Left colon (tissue), 2 donors: Measurements from ENCODE around the gene APOC1. TPM values are rescaled to one million over a fixed set of nuclear protein-coding genes. Genes with fewer than 3 reads are reported as not detected.
"Not testable (repeated sequence)": the region's sequence is repeated elsewhere in the genome, so short reads cannot be mapped to it uniquely, and the experiment has no call there.

ENCODE experiments used
- ATAC-seq: fragments of 200-7000 bp; cut with Tn5 transposase; one replicate; pipeline ENCODE4 v1.9.1; 2020; ENCODE audit warnings: mild to moderate bottlenecking, moderate library complexity
- DNase-seq, 2 donors: peaks; one replicate each; pipeline ENCODE4 v3.0.0-alpha.2; 2020
- intact Hi-C, 2 donors: fragments of 100-400 bp; cut with DNase I in 1 of 2; cut with micrococcal nuclease in 1 of 2; formaldehyde crosslinking; loops; one replicate each; pipeline versions ENCODE4 v1.11.2 to v1.14.0; 2022; cut with DNase I, micrococcal nuclease
- long read RNA-seq: library from polyadenylated mRNA; unstranded; transcript quantifications from one replicate; pipeline ENCODE4 v2.0.0, GENCODE V29; 2021
- total RNA-seq, 2 donors: library from RNA; stranded (reverse); fragmentation: NEBNext Ultra II Directional; extraction: Animal tissue kit (Norgen Biotek cat#: 25700); gene quantifications; one replicate each; pipeline ENCODE4 v1.2.1, GENCODE V29; 2021
- donor health status: DM: no; HTN: no; CAD: no.
- donor health status: DM: yes; HTN: yes; CAD: no.

APOC1 gene
- 10 to 100 TPM in 1 of 2 donors, 1 to 10 TPM in 1; 2.8 to 23.8 TPM for total RNA-seq
- long read RNA-seq, partial matches to known transcripts = 0 of 3 reads
- long read RNA-seq, other reads (novel, unspliced or antisense) = 1 of 3 reads

DNA sequence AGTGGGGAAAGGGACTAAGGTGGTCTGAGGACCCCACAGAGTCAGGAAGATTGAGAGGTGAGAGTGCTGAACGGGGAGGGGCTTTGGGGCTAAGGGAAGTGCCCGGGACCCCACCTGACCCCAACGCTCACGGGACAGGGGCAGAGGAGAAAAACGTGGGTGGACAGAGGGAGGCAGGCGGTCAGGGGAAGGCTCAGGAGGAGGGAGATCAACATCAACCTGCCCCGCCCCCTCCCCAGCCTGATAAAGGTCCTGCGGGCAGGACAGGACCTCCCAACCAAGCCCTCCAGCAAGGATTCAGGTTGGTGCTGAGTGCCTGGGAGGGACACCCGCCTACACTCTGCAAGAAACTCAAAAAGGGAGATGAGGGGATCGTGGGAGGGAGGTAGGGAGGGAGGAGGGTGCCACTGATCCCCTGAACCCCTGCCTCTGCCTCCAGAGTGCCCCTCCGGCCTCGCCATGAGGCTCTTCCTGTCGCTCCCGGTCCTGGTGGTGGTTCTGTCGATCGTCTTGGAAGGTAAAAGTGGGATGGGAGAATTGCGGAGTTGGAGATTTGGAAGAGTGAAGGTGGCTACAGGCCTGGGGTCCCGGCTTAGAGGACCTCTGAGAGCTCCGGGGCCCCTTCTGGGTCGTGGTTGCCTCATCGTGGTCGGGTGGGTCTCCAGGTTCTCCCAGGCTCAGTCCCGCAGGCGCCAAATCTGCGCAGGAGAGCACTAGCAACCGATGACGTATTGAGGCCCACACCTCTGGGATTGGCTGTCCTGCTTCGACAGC is at the start of gene APOC1:
Gene APOC1, plus strand, starts transcription at position 176 of the 774 bp plus-strand sequence. Its CDS starts 284 bp downstream, at position 460.
- peak; percentile 78 to 83 for DNase-seq
- intact Hi-C loops = not testable (repeated sequence)
- ATAC-seq = peak; percentile 93

DNA sequence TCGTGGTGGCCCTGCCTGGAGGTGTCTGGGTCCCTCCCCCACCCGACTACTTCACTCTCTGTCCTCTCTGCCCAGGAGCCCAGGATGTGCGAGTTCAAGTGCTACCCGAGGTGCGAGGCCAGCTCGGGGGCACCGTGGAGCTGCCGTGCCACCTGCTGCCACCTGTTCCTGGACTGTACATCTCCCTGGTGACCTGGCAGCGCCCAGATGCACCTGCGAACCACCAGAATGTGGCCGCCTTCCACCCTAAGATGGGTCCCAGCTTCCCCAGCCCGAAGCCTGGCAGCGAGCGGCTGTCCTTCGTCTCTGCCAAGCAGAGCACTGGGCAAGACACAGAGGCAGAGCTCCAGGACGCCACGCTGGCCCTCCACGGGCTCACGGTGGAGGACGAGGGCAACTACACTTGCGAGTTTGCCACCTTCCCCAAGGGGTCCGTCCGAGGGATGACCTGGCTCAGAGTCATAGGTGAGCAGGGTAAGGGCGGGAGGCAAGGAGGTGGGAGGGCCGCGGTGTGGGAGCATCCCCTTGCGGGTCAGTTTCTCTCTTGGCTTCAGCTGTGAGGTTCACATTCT is 49.1 kb upstream of the APOC1 start:
- ATAC-seq (no peak), DNase-seq (no peak)
- intact Hi-C loops = no loop called here

DNA sequence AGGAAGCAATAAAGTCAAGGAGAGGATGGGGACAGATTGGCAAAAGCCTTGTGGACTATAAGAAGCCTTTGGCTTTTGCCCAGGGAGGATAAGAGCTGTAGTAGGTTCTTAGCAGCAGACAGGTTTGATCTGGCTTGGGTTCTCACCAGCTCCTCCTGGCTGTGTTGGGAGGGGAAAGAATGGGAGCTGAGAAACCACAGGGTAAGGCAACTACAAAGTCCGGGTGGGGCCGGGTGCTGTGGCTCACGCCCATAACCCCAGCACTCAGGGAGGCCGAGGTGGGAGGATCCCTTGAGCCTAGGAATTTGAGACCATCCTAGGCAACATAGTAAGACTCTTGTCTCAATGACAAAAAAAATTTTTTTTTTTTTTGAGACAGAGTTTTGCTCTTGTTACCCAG is 47.7 kb upstream of the APOC1 start:
- intact Hi-C loops = no loop called here
- DNase-seq (no peak), ATAC-seq (peak; percentile 77)

DNA sequence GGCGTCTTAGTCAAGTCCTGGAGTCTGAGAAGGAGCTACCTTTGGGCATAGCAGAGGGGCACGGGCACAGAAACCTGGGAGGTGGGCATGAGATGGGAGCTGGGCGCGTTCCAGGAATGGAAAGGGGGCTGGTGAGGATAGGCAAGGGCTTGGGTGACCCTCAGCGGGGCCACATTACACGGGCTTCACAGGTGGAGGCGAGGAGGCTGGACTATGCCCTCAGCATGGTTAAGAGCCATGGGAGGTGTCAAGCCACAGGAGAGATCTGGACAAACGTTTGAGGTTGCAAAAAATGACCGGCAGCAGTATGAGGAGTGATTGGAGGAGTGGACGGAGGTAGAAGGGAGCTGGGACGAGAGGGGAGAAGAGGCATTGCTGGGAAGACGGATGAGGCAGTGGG is 46.8 kb upstream of the APOC1 start:
- ATAC-seq = no peak
- intact Hi-C loops = no loop called here

DNA sequence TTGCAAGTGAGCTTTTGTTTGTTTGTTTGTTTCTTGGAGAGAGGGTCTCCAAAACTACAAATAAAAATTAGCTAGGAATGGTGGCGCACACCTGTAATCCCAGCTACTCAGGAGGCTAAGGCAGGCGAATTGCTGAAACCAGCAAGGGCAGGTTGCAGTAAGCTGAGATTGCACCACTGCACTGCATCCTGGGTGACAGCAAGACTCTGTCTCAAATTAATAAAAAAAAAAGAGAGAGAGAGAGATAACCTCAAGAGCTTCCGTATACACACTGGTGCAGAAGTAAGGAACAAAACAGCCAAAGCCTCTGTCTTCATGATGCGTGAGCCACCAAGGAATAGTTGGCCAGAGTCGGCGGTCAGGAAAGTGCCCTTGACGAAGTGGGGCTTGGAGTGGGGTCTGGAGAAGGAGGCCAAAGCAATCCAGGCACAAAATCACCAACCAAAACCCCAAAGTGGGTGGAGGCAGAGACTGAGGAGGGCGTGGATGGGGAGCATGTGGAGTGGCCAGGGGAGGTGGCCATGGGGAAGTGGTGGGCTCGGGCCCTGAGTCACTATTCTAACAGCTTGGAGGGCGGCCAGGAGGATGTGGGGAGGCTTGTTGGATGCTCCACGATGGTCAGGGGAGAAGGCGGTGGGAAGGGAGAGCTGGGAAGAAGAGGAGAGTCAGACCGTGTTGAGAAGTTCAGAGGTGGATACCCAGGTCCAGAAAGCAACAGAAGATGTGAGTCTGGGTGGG is 44.5 kb upstream of the APOC1 start:
- DNase-seq (peak; percentile 49 to 61), ATAC-seq (no peak)
- intact Hi-C loops = no loop called here

More for the DNA sequence above, 46.8 kb upstream of the APOC1 start:
- DNase-seq = no peak

DNA sequence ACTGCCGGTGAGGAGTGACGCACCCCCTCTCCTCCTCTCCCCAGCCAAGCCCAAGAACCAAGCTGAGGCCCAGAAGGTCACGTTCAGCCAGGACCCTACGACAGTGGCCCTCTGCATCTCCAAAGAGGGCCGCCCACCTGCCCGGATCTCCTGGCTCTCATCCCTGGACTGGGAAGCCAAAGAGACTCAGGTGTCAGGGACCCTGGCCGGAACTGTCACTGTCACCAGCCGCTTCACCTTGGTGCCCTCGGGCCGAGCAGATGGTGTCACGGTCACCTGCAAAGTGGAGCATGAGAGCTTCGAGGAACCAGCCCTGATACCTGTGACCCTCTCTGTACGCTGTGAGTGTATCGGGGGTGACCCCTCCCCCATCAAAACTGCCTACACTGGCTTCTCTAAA is 42.6 kb upstream of the APOC1 start:
- DNase-seq = no peak
- ATAC-seq = no peak
- intact Hi-C loops = no loop called here

DNA sequence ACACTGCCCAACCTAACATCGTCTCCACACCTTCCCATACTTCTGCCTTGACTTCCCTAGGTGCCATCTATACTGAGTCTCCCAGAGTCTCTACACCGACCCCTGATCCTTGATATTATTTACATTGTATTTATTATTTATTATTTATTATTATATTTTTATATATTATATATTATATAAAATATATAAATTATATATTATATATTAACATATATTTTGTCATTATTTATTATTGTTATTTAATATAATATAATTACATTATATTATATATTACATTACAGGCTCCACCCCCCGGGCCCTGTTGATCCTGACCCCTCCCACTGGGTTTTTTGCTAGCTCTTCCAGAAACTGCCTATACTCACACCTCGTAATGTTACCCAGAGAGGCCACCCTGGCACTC is 41.7 kb upstream of the APOC1 start:
- ATAC-seq (no peak), DNase-seq (no peak)
- intact Hi-C loops = no loop called here

DNA sequence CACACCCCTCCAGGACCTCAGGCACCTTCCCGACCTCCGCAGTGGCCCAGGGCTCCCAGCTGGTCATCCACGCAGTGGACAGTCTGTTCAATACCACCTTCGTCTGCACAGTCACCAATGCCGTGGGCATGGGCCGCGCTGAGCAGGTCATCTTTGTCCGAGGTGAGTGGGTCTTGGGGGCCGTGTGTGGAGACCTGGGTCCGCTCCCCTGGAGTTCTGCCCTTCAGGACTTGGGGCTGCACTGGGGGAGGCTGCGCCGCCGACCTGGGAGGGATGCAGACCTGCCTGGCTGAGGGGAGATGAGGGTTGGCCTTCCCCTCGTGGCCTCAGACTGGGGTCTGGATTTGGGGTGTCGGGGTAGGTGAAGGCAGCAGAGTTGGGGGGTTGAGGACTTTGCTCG is 40.1 kb upstream of the APOC1 start:
- DNase-seq (no peak), ATAC-seq (no peak)
- intact Hi-C loops = no loop called here

DNA sequence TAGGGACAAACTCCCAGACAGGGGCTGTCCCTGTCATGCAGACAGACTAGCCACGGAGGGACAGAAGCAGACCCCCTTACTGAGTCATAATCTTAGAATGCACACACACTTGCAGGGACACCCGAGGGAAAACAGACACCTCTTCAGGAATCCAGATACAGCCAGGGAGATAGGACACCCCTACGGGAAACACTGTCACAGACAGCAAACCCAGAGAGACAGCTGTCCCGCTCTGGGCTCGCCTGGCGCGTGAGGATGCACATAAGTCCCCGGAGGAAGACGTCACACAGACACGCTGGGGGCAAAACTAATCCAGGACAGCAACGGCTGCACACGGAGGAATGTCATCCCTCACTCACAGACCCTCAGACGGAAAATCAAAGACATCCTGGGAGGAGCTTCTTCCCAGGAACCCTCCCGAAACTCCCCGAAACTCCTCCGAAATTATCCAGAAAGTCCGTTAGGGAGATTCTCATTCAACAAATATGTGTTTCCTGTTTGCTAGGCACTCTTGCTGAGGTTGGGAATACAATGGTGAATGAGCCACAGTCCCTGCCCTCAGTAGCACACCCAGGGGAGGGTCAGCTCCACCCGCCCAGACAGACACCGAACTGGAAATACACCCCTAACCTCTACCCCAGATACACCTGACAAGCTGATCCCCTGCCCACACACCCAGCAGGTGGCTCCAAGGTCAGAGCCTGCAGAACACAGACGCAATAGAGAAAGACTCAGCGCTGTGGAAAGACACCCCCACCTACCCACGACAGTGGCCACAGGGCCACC is 38.5 kb upstream of the APOC1 start:
- ATAC-seq (peak; percentile 87), DNase-seq (peak; percentile 41 to 56)
- intact Hi-C loops = no loop called here

DNA sequence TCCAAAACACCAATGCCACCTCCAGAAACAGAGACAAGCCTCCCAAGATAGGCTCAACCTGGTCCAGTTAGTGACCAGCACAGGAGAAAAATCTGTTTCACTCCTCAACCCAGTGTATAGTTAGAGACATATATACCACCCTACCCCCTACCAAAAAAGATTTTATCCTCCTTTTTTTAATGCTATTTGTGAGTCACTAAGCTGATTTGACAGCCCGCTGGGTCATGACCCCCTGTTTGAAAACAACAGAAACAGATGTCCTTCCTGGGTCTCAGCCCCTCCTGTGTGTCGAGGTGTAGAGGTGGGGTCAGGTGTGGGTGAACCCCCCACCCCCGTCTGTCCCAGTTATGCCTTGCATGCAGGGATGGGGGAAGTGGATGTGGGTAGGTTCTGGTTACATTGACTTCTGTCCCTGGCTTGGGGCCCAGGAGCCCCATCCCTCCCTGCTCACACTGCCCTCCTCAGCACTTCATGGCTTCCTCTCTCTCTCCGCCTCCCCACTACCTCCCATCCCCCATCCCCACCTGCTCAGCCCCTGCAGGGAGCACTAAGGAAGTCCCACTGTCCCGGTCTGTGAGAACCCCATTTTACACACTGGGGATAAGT is 37.4 kb upstream of the APOC1 start:
- intact Hi-C loops = no loop called here
- no peak for ATAC-seq
- DNase-seq = no peak

DNA sequence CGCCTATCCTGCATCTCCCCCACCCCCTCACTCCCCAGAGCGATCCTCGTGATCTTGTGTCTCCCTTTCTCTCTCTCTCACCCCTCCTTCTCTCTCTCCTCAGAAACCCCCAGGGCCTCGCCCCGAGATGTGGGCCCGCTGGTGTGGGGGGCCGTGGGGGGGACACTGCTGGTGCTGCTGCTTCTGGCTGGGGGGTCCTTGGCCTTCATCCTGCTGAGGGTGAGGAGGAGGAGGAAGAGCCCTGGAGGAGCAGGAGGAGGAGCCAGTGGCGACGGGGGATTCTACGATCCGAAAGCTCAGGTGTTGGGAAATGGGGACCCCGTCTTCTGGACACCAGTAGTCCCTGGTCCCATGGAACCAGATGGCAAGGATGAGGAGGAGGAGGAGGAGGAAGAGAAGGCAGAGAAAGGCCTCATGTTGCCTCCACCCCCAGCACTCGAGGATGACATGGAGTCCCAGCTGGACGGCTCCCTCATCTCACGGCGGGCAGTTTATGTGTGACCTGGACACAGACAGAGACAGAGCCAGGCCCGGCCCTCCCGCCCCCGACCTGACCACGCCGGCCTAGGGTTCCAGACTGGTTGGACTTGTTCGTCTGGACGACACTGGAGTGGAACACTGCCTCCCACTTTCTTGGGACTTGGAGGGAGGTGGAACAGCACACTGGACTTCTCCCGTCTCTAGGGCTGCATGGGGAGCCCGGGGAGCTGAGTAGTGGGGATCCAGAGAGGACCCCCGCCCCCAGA is 36.1 kb upstream of the APOC1 start:
- ATAC-seq (no peak), DNase-seq (no peak)
- intact Hi-C loops = no loop called here

DNA sequence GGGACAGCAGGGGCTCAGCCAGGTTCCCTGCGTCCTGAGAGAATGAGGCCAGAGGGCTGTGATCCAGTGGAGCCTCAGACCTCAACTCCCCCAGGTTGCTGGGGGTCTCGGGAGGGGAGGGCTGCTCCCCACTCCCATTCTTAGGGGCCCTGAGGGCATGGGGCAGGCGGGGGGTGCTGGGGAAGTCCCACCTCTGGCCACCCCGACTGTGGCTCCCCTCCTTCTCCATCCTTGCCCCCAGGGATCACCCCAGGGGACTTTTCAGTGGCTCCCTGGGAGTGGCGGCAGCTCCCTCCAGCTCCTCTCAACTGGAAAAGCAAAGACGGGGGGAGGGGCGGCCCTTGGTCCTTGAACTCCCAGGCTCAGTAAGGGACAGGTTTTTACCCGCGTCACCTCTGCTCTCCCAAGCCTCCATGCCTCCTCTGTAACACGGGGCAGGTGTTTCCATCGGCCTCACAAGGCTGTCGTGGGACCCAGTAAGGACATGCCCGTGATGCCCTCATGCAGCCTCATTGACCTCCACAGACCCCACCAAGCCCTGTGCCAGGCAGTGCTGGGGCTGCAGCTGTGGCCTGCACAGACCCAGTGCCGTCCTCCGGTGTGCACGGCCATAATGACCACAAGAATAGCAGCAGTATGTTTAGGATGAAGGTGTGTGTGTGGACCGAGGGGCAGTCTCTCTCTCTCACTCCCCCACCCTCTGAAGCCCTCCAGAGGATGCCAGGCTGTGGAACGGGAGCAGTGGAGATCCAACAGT is 34.9 kb upstream of the APOC1 start:
- ATAC-seq (no peak), DNase-seq (no peak)
- intact Hi-C loops = no loop called here

DNA sequence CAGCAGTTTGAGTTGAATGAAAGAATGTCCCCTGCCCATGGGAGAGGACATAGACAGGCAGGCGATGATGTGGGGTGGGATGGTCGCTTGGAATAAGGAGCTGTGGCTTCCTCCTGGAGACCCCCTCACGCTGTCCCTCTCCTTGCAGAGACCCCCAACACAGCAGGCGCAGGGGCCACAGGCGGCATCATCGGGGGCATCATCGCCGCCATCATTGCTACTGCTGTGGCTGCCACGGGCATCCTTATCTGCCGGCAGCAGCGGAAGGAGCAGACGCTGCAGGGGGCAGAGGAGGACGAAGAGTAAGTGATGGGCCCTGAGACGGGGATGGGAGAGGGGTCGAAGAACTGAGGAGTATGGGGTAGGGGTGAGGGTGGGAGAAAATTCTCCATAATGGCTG is 32.3 kb upstream of the APOC1 start:
- ATAC-seq = no peak
- DNase-seq = no peak
- intact Hi-C loops = no loop called here

DNA sequence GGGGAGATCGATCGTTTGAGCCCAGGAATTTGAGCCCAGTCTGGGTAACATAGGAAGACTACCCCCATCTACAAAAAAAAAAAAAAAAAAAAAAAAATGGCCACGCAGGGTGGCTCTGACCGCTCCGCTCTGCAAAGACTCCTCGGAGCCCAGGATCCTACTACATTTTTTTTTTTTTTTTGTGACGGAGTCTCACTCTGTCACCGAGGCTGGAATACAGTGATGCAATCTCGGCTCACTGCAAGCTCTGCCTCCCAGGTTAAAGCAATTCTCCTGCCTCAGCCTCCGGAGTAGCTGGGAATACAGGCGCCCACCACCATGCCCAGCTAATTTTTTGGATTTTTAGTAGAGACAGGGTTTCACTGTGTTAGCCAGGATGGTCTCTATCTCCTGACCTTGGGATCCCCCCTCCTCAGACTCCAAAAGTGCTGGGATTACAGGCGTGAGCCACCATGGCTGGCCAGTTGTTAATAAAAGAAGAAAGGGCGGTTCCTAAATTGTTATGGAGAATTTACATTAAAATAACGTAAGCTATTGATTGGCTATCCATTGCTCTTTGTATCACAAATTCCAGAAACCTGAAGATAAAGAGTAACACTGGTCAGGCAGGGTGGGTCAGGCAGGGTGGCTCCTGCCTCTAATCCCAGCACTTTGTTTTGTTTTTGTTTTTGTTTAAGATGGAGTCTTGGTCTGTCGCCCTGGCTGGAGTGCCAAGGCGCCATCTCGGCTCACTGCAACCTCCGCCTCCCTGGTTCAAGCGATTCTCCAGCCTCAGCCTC is 31.6 kb upstream of the APOC1 start:
- ATAC-seq, intact Hi-C loops, DNase-seq: not testable (repeated sequence)

DNA sequence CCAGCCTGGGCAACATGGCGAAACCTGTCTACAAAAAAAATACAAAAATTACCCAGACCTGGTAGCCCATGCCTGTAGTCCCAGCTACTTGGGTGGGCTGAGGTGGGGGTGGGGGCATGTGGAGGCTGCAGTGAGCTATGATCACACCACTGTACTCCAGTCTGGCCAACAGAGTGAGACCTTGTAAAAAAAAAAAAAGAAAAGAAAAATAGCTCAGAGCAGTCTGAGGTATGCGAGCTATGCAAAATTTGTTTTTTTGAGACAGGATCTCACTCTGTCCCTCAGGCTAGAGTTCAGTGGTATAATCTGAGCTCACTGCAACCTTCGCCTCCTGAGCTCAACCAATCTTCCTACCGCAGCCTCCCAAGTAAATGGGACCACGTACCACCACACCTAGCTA is 30.5 kb upstream of the APOC1 start:
- ATAC-seq (no peak), DNase-seq (no peak)
- intact Hi-C loops = no loop called here

DNA sequence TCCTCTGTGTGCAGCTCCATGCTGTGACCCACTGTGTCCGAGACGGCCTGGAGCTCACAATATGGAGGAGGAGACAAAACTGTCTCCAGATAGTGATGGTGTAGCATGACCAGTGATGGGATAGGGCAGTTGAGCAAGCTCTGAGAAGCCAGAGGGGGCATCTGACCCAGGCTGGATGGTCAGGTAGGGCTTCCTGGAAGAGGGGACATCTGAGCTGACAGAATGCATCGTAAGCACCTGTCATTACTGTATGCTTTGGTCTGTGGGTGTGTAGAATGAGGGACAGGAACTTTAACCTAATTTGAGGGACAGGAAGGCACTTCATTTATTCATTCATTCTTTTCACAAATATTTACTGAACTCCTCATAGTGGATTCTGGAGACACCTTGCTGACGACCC is 29.8 kb upstream of the APOC1 start:
- intact Hi-C loops = no loop called here
- ATAC-seq (no peak), DNase-seq (no peak)

DNA sequence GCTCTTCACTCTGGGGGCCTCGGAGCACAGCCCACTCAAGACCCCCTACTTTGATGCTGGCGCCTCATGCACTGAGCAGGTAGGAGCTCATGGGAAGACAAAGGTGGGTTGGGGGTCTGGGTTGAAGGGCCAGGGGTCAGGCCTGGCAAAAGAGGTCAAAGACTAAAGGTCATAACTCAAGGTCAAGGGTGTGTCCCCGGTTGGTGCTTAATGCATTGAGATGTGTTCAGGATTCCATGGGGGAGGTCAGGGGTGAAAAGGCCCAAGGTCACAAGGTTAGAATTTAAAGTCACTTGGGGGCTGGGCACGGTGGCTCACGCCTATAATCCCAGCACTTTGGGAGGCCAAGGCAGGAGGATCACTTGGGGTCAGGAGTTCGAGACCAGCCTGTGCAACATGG is 28.3 kb upstream of the APOC1 start:
- ATAC-seq (no peak), DNase-seq (no peak)
- intact Hi-C loops = no loop called here
